ENCODE results near the gene TVP23C.

Gene TVP23C

GRCh38 chr17:15496735-15497670 is 66.3 kb downstream of the TVP23C start:
- DNase-seq (ENCODE audit: low read depth in 1 of 2, low spot score in 1 of 2) = no peak

- no peak for DNase-seq (ENCODE audit: low read depth in 1 of 2, low spot score in 1 of 2)
These were observed 68.5 kb downstream of the TVP23C start for GRCh38 chr17:15494821-15495220.

DNA sequence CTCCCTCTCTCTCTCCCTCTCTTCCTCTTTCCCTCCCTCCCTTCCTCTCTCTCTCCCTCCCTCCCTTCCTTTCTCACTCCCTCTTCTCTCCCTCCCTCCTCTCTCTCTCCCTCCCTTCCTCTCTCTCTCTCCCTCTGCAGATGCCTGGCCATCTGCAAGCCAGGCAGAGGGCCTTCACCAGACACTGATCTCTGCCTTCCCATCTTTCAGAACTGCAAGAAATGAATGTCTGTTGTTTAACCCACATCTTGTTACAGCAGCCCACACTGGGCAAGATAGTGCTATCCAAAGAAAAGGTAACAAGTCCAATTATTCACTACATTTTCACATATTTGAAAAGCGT is 69.6 kb downstream of the TVP23C start:
- no peak for DNase-seq (ENCODE audit: low read depth in 1 of 2, low spot score in 1 of 2)

- no peak for DNase-seq (ENCODE audit: low read depth in 1 of 2, low spot score in 1 of 2)
These were observed 70.2 kb downstream of the TVP23C start for GRCh38 chr17:15492791-15493692.

GRCh38 chr17:15492186-15492585 is 71.1 kb downstream of the TVP23C start:
- no peak for DNase-seq (ENCODE audit: low read depth in 1 of 2, low spot score in 1 of 2)

- DNase-seq (ENCODE audit: low read depth in 1 of 2, low spot score in 1 of 2) = no peak
These were observed 72.5 kb downstream of the TVP23C start for GRCh38 chr17:15490634-15491261.

DNA sequence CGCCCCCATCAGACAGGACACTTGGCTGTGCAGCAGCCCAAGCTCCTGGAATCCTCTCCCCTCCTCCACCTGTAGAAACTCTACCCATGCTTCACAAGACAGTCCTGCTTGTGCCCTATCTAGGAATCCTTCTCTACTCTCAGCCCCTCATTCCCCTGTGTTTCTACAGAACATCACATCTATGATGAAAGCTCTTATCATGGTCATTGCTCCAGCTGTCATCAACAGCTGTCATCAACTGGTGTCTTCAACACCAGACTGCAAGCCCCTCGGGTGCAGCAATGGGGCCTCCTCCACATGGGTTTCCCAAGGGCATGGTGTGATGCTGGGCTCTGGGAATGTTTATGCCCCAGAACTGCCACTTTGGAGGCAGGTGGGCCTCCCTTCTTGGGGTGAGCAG is 74.7 kb downstream of the TVP23C start:
- DNase-seq (ENCODE audit: low read depth in 1 of 2, low spot score in 1 of 2) = no peak

DNA sequence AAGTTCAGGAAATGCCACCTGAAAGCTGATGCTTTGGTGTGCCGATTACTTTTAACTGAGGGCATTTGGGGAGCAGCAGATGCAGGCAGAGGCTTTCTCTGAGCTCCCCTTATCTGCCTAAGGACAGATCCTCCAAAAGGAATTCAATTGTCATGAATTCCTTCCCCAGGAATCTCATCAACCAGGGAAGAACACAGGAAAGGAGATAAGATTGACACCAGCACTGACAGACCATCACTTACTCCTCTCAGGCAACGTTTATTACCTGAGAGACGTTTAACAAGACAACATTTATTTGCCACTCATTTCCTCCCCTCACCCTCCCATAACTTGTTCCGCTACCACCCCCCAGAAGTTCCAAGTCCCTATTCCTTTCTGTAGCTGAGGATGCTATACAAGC is 78.2 kb downstream of the TVP23C start:
- no peak for DNase-seq (ENCODE audit: low read depth in 1 of 2, low spot score in 1 of 2)

DNA sequence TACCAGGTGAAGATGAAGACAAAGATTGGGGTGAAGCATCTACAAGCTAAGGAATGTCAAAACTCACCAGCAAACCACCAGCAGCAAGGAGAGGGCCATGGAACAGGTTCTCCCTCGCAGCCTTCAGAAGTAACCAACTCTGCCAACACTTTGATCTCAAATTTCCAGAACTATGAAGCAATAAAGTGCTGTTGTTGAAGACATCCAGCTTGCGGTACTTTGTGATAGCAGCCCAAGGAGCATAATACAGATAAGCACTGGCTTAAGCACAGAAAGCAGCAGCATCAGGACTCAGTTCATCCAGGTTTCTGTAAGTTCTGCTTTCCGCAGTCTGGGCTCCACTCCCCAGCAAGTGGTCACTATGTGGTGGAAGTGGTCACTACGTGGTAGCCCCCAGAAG is 79.9 kb downstream of the TVP23C start:
- no peak for DNase-seq (ENCODE audit: low read depth in 1 of 2, low spot score in 1 of 2)

GRCh38 chr17:15482476-15482875 is 80.8 kb downstream of the TVP23C start:
- DNase-seq (ENCODE audit: low read depth in 1 of 2, low spot score in 1 of 2) = no peak

DNA sequence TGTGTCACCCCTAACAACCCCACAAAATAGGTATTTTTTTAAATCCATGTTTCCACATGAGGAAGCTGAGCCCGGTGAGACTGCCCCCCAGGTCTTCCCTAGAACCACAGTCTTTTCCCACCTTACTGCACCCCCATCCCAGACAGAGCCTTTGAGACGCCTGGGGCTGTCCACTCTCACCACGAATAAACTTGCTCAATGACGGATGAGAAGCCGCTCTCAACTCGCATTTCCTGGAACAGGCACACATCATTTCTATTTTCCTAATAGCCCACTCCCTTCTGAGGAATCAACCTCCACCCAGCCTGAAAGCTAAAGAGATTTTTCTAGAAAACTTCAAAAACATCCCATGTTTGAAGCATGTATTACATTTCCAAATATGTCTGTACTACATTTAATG is 81.8 kb downstream of the TVP23C start:
- no peak for DNase-seq (ENCODE audit: low read depth in 1 of 2, low spot score in 1 of 2)

DNA sequence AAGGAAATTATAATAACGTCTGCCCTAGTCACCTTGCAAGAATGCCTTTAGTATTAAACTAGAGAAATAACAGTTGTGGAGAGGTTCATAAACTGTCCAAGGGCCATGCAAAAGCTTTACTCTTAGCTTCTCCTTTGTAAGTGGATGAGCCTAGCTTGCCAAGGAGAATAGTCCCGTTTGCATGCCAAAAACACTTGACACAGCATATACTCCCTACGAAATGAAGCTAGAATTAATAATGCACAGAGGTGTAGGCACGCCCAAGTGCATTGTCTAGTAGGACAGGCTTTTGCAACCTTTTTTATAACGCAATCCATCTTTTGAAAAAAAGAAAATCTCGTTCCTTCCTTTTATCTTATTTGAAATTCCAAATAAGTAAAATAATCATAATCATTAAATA is 83.1 kb downstream of the TVP23C start:
- DNase-seq (ENCODE audit: low read depth in 1 of 2, low spot score in 1 of 2) = no peak

- DNase-seq (ENCODE audit: low read depth in 1 of 2, low spot score in 1 of 2) = no peak
These were observed 83.6 kb downstream of the TVP23C start for GRCh38 chr17:15479703-15480102.

- no peak for DNase-seq (ENCODE audit: low read depth in 1 of 2, low spot score in 1 of 2)
These were observed 84.4 kb downstream of the TVP23C start for GRCh38 chr17:15478845-15479244.

DNA sequence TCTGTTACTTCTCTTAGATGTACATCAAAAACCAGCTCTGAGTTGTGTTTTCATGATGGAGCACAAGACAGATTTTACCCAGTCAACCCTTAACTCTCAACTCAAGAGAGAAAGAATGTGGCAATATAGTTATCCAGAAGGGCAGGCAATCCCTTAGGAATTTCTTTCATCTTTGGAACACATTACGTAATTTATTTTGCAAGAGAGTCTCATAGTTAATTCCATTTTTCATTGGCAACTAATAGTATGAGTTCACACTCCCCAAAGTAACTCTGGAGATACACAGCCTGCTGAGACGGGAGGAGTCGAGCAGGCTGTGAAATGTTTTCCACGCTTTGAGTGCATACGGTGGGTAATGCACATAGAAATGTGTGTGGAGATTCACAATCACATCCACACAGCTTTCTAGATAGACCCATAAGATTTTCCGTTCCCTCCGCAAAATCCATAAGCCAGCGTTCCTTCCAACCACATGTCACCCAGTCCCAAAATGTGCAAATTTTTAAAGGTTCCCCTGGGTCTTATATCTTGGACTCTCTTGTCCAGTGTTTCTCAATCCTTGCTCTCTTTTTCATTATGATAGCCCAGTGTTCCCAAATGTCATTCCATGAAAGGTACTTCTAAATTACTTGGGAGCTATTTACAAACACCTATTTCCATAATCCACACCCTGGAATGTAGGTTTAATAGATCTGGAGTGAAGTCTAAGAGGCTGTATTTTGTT is 87.5 kb downstream of the TVP23C start:
- DNase-seq (ENCODE audit: low read depth in 1 of 2, low spot score in 1 of 2) = no peak

DNA sequence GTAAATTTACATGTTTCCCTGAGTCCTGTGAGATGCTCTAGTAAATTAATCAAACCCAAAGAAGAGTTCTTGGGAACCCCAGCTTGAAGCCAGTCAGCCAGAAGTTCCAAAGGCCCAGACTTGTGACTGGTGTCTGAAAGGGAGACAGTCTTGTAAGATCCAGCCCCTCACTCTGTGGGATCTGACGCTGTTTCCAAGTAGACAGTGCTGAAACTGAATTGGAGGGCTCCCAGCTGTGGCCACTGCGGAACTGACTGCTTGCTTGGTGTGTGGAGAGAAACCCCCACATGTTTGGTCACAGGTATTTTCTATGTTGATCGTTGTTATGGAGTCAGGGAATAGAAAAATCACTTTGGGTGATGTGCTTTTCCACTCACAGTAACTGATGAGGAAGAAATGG is 90.4 kb downstream of the TVP23C start:
- DNase-seq (ENCODE audit: low read depth in 1 of 2, low spot score in 1 of 2) = no peak

- DNase-seq (ENCODE audit: low read depth in 1 of 2, low spot score in 1 of 2) = no peak
These were observed 92.7 kb downstream of the TVP23C start for GRCh38 chr17:15470536-15470935.

DNA sequence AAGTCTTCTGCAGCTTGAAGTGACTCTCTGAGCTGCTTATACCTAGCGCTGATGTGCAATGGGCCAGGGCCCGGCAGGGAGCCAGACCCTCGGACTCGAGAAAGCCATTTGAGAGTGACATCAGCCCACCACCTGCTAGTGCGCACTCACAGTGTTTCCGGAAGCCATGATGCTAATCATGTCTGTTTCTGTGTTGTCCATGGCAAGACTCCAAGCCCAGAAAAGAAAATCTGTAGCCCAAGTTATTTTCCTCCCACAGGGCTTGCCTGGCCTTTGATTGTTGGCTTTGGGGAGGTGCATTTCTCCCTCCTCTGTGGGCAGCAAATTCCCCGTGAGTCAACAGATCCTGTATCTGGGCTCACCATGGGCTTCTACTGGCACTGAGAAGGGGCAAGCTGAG is 94.0 kb downstream of the TVP23C start:
- DNase-seq (ENCODE audit: low read depth in 1 of 2, low spot score in 1 of 2) = no peak

DNA sequence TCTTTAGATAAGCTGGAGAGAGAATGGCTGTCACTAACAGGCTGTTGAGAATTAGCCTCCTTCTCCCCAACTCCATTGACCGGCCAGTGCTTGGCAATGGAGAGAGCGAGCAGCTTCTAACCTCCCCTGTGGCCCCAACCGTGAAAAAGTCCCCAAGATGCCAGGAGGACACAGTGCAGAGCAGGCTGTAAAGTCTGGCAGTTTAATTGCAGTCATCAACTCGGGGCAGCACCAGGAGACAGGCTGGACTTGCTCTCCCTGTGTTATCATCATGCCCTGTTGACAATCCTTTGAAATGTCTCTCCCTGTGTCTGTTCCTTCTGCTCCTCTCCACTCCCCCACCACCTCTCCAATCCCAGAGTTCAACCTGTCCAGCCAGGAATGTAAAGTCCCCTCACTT is 95.2 kb downstream of the TVP23C start:
- DNase-seq (ENCODE audit: low read depth in 1 of 2, low spot score in 1 of 2) = no peak

DNA sequence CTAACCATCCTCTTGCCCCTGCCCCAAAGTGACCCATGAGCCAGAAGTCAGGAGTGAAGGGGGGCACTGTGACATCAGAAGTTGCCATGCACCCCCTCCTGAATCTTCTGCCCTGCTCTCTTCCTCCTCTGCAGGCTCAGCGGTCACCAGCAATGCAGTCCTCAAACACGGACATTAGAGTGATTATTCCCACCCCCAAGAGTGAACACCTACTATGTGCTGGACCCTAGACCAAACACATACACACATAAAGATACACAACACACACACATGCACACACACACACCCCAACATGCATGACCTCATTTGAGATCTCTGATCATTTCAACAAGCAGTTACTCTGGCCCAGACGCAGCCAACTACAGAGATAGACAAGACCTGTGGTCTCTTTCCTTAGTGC is 95.7 kb downstream of the TVP23C start, which contains the start of gene CDRT4:
TSS of gene CDRT4 (minus strand) at position 30 of the 400 bp plus-strand sequence. CDS start 27,383 bp downstream, outside the sequence.
- no peak for DNase-seq (ENCODE audit: low read depth in 1 of 2, low spot score in 1 of 2)

DNA sequence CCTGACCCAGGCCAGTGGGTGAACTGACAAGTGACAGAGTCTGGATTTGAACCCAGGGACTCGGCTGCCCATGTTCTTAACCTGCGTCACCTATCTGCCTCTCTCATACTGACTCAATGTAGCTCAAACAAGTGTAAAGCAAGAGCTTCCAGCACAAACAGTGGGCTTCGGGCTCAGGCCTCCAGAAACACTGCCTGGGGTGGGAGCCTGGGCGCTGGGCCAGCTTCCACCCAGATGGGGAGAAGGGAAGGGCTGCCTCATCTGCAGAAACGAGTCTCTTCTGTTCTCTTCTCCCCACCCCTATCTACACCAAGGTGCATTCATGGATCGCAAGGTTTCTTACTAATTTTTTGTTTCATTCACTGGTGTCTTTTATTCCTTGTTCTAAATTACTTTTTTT is 97.2 kb downstream of the TVP23C start:
- no peak for DNase-seq (ENCODE audit: low read depth in 1 of 2, low spot score in 1 of 2)

All from activated CD4-positive, alpha-beta T cell treated with anti-CD3 and anti-CD28 coated beads, Interleukin-2, amount 50 U/mL, for 24 hours (primary cell).